ENCODE data around the gene SMCP.

SMCP gene, protein sequence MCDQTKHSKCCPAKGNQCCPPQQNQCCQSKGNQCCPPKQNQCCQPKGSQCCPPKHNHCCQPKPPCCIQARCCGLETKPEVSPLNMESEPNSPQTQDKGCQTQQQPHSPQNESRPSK

DNA sequence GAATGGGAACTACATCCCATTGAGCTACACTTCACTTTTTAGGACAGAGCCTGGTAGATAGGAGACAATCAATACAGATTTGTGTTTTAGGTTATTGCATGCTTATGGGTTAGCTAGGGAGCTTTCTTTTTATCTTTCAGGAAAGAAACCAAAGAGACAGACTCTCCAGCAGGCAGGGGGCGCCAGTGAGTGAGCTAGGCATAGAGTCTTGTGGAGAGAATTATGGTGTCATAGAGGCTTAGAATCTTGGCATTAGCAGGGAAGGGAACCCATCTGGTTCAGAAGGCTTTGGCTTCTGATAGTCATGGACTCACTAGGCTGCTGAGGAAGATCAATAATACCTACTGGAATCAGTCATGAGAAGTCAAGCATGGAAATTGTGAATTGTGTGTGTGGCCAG is at the start of gene SMCP:
Gene SMCP, plus strand, starts transcription at position 281 of the 400 bp plus-strand sequence. CDS start 6,101 bp downstream, outside the sequence.
- DNase-seq (ENCODE audit: low spot score), result no peak

DNA sequence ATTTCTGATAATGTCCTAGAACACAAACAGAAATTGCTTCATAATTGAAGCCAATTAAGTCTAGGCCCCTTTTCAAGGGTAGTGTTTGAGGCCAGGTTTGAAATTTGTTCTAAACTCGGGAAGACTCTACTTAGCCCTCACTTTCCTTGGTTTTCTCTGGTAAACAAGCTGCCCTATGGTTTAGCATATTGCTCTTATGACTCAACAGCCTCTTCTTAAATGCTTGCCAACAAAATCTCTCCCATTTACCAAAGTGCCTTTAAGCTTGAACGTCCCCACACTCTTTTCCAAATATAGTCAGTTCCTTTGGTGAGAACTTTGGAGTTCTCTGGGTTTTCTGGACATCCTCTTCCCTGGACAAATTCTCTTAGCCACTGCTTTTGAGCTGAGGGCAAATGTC is 41.3 kb upstream of the SMCP start:
- no peak for DNase-seq (ENCODE audit: low spot score)

DNA sequence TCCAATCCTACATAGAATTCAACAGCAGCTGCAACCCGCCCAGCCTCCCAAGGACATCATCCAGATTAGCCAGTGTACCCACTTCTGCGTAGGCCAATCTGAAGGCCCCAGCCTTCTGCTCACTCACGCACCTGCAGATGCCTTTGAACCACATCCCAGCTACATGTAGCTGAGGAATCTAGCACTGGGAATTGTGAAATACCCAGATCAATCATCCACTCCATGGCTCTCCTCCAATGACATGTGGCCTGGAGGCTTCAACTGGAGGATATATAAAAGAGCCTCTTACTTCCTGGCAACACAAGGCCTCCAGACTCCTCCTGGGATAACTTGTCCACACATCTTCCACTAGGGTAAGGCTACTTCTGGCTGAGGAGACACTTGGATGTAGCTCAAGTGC is 35.6 kb upstream of the SMCP start, which contains the start of gene LCE6A:
Gene LCE6A, plus strand, starts transcription at position 301 of the 400 bp plus-strand sequence. CDS start 665 bp downstream, outside the sequence.
- DNase-seq (ENCODE audit: low spot score), result no peak

DNA sequence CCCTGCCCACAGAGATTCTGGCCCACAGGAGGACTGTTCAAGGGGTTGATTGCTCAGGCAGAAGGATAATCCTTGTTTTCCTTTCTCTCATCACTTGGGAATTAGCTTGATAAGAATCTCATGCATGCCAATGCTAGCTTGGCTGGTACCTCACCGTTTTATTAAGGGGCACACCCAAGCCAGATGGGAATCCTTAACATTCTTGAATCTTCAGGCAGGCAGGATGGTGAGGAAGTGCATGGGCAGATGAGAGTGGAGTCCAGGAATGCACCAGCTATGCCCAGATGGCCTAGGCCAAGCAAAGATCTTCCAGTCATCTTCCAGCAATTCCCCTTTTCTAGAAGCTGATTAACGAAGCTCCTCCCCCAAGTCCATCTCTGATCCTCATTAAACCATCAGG is 22.5 kb upstream of the SMCP start:
- no peak for DNase-seq (ENCODE audit: low spot score)

DNA sequence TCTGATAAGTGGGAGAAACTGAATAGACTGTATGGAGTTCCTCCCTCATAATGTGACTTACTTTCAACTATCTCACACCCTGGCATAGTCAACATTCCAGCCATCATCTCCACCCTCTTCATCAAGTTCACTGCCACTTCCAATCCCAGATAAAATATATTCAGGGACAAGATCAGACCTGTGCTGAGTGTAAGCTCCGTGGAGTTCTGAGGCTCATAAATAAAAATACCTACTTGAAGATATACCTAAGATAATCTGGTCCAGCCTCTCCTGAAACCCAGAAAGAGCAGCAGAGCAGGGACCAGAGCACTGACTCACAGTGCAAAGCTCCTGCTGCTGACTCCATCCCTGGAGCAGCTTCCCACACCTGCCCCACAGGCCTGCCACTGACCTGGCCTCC is 20.1 kb upstream of the SMCP start:
- DNase-seq (ENCODE audit: low spot score), result no peak

DNA sequence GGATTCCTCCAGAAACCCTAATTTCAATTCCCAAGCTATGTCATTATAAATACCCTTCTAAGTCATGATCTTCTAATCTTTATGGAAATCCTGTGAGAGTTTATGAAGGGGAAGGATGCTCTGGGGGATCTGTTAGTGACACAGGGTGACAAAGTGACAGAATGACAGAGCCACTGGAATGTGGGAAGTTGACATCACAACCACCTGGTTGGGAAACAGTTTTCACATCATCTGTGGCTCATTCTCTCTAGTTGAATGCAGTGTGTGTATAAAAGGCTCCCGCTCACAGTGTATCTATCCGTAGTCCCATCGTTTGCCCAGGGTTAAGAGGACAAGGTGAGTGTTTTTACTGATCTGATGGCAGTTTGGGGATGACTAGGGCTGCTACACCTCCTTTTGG is 18.4 kb upstream of the SMCP start, which contains the start of gene LCE7A:
Gene LCE7A, plus strand, starts transcription at position 301 of the 400 bp plus-strand sequence. CDS start 702 bp downstream, outside the sequence.
- no peak for DNase-seq (ENCODE audit: low spot score)

DNA sequence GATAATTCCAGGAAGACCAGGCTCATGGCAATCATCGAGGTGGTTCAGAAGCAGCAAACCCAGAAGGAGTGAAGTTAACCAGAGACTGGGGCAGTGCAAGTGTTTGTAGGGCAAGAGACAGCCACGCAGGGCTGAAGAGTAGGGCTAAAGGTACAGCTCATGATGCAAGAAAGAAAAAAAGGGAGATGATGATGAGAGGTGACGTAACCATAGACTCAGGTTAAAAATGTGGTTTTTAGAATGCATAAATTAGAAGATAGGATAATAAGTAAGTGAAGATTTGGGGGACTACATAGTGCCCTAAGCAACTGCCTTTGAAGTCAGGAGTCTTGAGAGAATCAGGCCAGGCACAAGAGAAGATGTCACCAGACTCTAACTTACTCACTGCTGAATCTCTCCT is 18.0 kb upstream of the SMCP start:
- no peak for DNase-seq (ENCODE audit: low spot score)

DNA sequence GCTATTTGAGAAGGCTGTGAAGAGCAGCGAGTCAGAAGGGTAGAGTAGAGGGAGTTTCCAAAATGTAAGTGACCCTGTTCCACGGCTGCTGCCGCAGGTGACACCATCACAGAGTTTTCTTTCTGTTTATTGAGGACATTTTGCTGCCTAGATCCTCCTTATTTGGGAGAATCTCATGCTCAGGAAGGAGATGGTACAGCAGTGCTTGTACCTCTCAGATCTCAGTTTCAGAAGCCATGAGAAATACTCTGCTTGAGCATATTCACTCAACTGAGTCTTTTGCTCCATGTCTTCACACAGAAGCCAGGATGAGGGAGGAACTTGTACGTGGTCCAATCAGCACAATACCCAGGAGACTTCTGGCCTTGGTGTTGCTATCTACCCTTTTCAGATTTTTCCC is 16.7 kb upstream of the SMCP start:
- DNase-seq (ENCODE audit: low spot score), result no peak

DNA sequence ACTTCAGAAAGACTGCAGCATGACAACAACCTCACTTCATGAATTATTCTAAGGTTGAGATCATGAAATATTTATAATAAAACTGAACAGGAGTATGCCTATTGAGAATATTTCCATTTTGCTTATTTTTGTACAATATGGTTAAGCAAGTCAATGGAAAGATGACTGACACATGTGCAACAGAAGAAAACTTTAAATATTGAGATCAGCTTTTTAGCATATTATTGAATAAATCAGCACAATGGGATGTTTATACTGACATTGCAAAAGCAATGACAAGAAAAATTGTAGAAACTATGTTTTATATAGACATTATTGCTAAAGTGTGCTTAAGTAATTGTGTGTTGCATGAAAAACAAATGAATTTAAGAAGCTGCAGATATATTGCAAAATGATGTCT is 13.7 kb upstream of the SMCP start:
- DNase-seq (ENCODE audit: low spot score), result no peak

DNA sequence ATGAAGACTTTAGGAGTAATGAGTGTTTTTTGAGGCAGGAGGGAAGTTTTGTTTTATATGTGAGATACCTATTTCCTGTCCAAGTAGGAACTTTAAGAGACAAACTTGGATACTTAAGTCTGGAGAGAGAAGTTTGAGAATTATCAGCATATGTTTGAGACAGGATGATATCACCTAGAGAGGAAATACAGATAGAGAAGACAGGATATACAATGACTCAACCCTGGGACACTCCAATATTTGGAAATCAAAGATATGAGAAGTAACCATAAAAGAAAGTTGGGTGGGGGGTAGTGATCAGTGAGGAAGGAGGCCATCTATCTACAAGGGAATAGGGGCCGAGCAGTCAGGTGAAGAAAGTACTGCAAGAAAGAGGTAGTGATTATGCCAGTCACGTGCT is 11.8 kb upstream of the SMCP start:
- no peak for DNase-seq (ENCODE audit: low spot score)

DNA sequence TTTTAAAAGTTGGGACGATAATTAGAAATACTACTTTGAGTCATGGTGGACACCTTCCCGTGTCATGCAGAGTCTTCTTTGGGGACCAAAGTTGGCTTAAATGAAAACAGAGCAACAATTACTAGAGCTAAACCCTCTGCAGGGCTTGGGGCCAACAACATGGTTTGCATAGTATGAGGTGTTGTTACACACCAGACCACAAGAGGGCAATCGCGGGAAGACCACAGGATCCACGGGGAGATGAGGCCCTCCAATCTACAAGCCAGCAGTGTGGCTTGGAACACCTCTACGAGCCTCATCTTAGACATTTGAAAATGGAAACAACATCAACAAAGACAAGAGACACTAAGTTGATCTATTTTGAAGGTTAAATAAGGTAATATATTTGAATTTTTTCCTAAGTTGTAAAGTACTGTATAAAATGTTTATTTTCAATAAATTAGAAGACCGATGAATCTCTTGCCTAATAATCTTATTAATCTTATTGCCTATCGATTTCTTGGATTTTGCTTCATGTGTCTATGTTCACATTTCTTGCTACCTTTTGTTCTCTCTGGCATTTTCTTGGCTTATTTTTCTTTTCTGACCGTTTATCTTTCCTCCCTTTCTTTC is 8.2 kb upstream of the SMCP start:
- peak; percentile 87 for DNase-seq (ENCODE audit: low spot score)

DNA sequence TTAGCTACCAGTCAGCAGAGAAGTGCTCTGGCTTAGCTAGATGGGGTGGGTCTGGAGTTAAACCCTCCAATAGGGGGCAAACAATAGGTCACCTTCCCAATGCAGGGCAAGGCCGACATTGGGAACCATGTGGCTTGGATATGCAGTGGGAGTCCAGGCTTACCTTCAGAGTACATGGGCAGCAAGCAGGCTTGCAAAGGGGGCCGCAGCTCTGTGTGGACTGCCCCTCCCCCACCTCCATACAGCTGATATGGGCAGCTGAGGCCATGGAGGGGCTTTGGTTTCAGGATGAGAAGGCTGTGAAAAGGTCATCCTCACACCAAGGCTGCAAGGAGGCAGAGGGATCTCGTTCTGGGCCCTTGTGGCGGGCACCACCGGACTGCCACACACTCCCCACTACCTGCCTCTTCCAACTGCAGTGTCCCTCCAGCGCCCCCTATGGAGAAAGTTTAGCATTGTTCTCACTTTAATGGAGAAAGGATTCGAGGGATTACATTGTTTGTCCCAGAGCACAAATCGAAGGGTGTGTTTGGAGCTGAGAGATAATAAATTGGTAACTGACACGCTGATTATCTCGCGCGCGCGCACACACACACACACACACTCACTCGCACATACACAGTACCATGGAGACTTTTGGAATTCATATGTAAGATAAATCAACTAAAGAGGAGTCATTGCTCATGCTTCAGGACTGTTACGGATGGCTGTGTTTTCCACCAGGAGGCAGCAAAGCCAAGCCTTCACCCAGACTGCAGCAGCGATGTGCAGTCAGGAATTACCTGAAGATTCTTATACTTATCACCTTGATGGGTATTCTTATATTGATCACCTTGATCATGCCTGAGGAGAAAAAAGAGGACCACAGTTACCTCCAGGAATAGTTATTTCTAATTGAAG is 7.0 kb upstream of the SMCP start:
- peak; percentile 54 for DNase-seq (ENCODE audit: low spot score)

DNA sequence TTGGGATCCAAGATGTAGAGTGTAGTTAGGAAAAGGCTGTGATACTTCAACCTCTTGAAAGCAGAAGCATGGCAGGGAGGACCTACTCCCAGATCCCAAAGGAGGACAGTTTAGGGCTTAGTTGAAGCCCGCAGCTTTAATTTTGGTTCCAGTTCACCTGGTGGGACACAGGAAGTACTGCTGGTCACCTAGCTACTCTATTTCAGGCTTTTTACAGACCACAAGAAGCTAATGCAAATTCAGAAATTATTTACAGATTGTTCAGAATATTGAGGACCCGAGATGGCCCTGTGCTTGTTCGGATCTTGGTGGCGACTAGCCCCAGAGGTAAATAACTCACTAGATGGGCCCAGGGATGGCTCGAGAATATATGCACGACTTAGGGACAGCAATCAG is 6.4 kb upstream of the SMCP start:
- no peak for DNase-seq (ENCODE audit: low spot score)

DNA sequence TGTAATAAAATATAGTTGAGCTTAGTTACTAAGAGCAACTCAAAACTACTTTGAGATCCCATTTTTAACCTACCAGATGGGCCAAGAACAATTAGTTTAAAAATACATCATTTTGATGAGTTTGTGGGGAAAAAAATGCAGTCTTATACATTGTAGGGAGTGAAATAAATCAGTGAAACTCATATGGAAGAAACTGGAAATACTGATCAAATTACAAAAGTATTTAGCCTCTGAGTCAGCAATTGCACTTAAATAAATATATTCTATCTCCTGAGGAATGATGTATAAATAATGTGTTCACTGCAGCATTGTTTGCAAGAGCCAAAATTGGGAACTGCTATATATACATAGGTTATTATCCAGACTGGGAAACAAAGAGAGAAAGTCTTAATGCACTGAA is 4.6 kb upstream of the SMCP start:
- DNase-seq (ENCODE audit: low spot score), result no peak

DNA sequence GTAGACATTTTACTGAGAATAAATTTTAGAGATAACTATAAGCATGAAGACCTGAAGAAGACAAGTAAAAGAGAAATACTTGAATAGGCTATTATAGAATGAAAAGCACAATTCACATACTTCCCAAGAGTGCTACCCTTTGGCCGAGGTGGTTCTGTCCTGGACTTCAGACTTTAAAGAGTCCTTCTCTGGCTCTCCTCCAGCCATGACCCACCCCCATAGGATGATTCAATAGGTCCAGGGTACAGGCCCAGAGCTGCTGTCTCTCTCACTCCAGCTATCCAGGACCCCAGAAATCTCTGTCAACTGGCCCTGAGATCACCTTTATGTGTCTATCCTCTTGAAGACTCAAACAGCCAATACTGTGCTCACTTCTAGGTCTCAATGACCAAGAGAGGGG is 1.3 kb upstream of the SMCP start:
- DNase-seq (ENCODE audit: low spot score), result no peak

DNA sequence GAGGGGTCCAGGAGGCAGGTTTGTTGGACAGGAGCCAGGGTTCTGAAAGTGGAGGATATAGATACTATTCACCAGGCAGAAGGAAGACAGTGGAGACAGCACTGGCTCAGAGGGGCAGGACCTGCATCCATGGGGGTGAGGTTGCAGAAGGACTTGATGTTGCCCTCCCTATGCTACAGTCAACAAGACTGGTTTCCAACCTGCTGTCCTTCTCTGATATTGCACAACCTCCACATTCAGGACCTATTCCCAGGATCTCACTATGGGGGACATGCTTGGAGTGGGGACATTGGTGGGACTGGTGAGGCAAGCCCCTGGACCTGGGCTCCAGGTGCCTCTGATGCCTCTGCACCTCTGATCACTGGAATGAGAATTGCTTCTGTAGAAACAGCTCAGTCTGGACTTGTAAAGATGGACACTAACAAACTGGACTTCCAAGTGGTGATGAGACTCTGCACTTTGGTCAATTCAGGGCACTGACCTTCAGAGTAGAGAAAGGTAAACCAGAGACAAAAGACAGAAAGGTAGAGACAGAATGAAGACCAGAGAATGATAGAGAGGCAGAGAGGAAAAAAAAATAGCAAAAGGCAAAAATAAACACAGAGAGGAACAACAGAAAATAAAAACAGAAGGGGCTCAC is 1.6 kb downstream of the SMCP start:
- no peak for DNase-seq (ENCODE audit: low spot score)

DNA sequence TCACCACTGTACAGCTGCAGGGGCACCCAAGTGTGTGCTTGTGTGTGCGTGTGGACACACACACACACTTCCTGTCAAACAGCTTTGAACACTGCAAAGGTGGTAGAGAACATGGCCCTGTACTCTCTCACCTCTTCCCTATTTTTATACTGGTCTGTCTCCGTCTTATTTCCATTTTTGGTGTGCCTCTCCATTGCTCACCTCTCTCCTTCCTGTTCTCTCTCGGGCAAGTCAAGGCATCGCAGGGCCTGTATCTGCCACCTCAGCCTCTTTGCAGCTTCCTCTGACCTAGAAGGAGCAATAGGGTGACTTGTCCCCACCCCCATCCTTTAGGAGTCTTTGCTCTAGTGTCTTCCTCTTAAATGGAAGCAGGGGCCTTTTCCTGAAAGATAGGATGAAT is 2.2 kb downstream of the SMCP start:
- DNase-seq (ENCODE audit: low spot score), result no peak

DNA sequence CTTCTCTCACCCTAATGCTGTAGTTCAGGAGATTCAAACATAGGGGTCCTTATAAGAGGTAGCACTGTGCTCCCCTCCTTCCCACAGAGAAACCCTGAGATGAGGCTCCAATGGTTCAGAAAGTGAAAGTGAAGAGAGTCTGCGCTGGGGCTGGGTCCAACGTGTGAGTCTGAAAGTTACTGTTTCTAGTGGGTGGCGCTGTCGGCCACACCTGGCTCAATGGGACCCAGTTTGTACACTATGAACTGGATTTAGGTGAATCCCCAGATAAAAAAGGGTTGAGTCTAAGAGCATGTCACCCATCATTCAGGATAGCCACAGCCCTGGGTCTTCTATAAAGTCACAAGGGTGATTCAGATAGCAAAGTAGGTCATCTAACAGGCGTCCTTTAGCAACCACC is 2.8 kb downstream of the SMCP start:
- DNase-seq (ENCODE audit: low spot score), result no peak

DNA sequence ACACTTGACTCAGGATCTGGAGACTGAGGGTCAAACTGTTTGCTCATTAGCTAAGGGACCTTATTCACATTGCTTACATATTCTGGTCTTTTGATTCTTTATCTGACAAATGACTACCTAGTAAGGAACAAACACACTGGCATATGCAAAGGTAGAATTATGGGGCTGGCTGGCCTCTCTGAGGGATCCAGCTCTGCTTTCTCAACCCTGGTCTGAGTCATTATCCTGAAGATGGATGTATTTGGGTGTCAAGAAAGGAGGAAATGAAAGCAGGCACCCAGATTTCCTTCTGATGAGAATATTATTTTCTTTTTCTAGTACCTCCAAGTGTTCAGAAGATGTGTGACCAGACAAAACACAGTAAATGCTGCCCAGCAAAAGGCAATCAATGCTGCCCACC is 6.0 kb downstream of the SMCP start:
- no peak for DNase-seq (ENCODE audit: low spot score)

DNA sequence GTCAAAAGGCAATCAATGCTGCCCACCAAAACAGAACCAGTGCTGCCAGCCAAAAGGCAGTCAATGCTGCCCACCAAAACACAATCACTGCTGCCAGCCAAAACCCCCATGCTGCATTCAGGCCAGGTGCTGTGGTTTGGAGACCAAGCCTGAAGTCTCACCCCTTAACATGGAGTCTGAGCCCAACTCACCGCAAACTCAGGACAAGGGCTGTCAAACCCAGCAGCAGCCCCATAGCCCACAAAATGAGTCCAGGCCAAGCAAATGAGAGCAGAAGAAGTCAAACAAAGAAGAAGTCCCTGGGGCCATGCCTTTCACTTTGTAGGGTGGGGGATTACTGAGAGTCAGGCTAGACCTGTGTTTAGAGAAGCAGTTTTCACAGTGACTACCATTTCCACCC is 6.4 kb downstream of the SMCP start:
- DNase-seq (ENCODE audit: low spot score), result no peak

DNA sequence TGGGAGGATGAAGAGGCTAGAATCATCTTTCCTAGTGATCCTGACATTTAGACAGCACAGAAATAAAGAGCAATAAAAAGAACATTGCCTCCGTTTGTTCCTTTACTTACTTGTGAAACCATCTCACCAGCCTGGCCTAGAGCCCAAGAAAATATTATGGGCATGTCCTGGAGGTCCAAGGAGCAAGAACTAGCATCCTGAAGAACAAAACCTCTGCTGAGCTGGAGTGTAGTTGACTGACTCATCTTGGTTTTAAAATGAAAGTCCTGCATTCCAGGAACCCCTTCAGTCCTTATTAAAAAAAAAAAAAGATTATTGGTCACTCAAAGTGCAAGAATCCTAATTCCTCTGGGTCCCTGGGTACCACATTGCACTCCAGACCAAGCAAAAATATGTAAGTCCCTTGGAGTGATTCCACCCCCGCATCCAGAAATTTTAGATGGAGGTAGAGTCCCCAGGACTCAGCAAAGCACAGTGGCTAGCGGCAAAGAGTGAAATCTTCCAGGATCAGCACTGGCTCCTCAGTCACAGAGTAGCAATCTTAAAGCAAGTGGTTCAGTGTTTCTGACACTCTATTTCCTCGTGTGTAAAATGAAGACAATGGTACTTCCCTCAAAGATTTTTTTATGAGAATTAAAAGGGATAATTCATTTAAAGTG is 7.0 kb downstream of the SMCP start:
- DNase-seq (ENCODE audit: low spot score), result peak; percentile 41

DNA sequence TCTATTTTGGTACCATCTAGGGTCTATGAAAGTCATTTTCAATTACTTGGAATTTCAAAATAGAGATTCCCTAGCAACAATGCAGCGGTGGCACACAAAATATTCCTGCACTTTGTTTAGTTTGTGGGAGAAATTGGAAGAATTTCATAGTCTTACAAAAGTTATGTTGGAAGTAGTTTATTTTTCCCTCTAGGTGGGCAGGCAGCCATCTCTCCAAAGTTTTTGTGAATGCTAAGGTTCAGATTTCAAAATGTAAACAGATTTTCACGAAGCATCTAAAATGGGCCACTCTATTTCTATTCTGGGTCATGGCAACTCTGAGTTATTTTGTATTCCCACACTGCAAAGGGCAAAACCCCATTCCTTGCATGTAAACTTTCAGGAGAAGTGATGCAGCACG is 8.0 kb downstream of the SMCP start:
- DNase-seq (ENCODE audit: low spot score), result no peak
